ENCODE data around the gene ACSF3. TPM values are rescaled to one million over a fixed set of nuclear protein-coding genes. Genes with fewer than 3 reads are reported as not detected.

Gene ACSF3
- total and polyA plus RNA-seq, 2 donors (not counting 1 experiment from before 2014, with no cell fraction given), result 9.2 to 23.1 TPM

DNA sequence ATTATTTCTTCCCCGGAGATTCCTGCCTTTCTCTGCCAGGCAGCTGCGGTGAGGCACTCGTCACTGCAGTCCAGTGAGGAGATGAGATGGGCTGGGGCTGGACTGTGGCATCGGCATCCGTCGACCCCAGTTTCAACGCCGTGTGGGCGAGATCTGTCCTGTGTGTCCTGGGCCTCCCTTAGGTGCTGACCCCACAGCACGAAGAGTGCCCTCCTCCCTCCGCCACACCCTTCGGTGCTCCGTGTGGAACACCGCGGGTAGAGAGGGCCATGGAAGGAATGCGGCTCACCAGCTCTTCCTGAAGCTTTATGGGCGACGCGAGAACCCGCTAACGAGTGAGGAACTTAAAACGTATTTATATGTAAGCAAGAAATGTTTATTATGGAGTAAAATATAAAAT lies 17.6 kb downstream of the ACSF3 start:
- H3K36me3 ChIP-seq (ENCODE audit: control insufficient read depth, insufficient read depth, low read length), result peaks cover 18% of the 10 kb centered on the region
- DNase-seq (ENCODE audit: low read depth in 2 of 2), result no peak
- H3K4me2 ChIP-seq (ENCODE audit: extremely low read depth, insufficient read depth, low read length), result no peak overlapping the region
- TF ChIP-seq EZH2 (IDR thresholded peaks at IDR 0.05; ENCODE audit: low read length, missing control alignments), result no peak
- TF ChIP-seq, protein P1, sequence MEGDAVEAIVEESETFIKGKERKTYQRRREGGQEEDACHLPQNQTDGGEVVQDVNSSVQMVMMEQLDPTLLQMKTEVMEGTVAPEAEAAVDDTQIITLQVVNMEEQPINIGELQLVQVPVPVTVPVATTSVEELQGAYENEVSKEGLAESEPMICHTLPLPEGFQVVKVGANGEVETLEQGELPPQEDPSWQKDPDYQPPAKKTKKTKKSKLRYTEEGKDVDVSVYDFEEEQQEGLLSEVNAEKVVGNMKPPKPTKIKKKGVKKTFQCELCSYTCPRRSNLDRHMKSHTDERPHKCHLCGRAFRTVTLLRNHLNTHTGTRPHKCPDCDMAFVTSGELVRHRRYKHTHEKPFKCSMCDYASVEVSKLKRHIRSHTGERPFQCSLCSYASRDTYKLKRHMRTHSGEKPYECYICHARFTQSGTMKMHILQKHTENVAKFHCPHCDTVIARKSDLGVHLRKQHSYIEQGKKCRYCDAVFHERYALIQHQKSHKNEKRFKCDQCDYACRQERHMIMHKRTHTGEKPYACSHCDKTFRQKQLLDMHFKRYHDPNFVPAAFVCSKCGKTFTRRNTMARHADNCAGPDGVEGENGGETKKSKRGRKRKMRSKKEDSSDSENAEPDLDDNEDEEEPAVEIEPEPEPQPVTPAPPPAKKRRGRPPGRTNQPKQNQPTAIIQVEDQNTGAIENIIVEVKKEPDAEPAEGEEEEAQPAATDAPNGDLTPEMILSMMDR (conservative IDR thresholded peaks at IDR 0.05 in 1 of 2, IDR thresholded peaks at IDR 0.05 in 1 of 2; ENCODE audit: low read depth in 1 of 2, low read length in 2 of 2), result no peak
- no peaks in the 10 kb centered on the region for H4K20me1 ChIP-seq (ENCODE audit: control insufficient read depth, extremely low read depth, insufficient read depth, low read length)
- H3K9ac ChIP-seq (ENCODE audit: insufficient read depth, low read length), result no peak overlapping the region
- no peaks in the 10 kb centered on the region for H3K9me3 ChIP-seq (ENCODE audit: control insufficient read depth, insufficient read depth, low read depth, low read length)
- H3K27ac ChIP-seq (ENCODE audit: insufficient read depth, low read length), result no peak overlapping the region
- H3K79me2 ChIP-seq (ENCODE audit: control insufficient read depth, insufficient read depth, low read length), result no peaks in the 10 kb centered on the region
- H3K4me1 ChIP-seq (ENCODE audit: control insufficient read depth, extremely low read depth, insufficient read depth, low read length), result no peaks in the 10 kb centered on the region
- no peaks in the 10 kb centered on the region for H3K27me3 ChIP-seq (ENCODE audit: control insufficient read depth, insufficient read depth, low read length)
- no peak overlapping the region for H2AFZ ChIP-seq (ENCODE audit: low read length)
- no peak overlapping the region for H3K4me3 ChIP-seq (replicated peaks in 1 of 4; ENCODE audit: control extremely low read depth in 1 of 4, insufficient read depth in 1 of 4, low read depth in 3 of 4, low read length in 4 of 4)

DNA sequence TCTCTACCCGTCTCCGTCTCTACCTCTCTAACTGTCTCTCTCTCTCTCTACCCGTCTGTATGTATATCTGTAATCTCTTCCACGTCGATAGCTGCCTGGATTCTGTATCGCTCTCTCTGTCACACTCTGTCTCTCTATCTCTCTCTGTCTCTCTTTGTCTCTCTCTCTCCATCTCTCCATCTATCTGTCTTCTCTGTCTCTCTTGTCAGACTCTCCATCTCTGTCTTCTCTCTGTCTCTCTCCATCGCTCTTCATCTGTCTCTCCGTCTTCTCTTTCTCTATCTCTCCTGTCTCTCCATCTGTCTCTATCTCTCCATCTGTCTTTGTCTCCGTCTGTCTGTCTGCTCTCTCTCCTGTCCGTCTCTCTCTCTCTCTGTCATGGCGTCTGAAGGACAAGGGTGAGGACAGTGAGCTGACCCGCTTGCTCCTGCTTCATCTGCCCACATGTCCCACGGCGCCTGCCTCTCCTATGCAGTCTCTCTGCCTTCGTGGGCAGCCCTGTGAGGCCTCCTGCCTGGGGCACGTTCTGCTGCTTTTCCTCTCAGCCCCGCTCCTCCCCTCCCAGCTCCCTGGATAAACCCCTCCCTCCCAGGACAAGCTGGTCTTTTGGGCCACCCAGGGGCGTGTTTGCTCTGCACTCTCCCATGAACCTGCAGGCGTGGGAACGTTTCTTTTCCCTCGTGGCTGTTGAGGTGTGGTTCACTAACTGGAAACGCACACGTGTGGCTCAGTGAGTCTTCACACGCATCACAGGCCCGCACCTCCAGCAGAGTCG lies 18.9 kb downstream of the ACSF3 start:
- Histone ChIP-seq H3K27ac (ENCODE audit: insufficient read depth, low read length) (no peak overlapping the region), H4K20me1 (ENCODE audit: control insufficient read depth, extremely low read depth, insufficient read depth, low read length) (no peaks in the 10 kb centered on the region), H3K27me3 (ENCODE audit: control insufficient read depth, insufficient read depth, low read length) (no peaks in the 10 kb centered on the region), H3K9me3 (ENCODE audit: control insufficient read depth, insufficient read depth, low read depth, low read length) (no peaks in the 10 kb centered on the region), H3K9ac (ENCODE audit: insufficient read depth, low read length) (no peak overlapping the region), H3K79me2 (ENCODE audit: control insufficient read depth, insufficient read depth, low read length) (no peaks in the 10 kb centered on the region), H2AFZ (ENCODE audit: low read length) (no peak overlapping the region), H3K4me3 (replicated peaks in 1 of 4; ENCODE audit: control extremely low read depth in 1 of 4, insufficient read depth in 1 of 4, low read depth in 3 of 4, low read length in 4 of 4) (no peak overlapping the region), H3K4me2 (ENCODE audit: extremely low read depth, insufficient read depth, low read length) (no peak overlapping the region), H3K36me3 (ENCODE audit: control insufficient read depth, insufficient read depth, low read length) (peaks cover 20% of the 10 kb centered on the region), H3K4me1 (ENCODE audit: control insufficient read depth, extremely low read depth, insufficient read depth, low read length) (no peaks in the 10 kb centered on the region)
- no peak for DNase-seq (ENCODE audit: low read depth in 2 of 2)
- TF ChIP-seq, protein P1 (conservative IDR thresholded peaks at IDR 0.05 in 1 of 2, IDR thresholded peaks at IDR 0.05 in 1 of 2; ENCODE audit: low read depth in 1 of 2, low read length in 2 of 2), result no peak
- TF ChIP-seq EZH2 (IDR thresholded peaks at IDR 0.05; ENCODE audit: low read length, missing control alignments), result no peak

DNA sequence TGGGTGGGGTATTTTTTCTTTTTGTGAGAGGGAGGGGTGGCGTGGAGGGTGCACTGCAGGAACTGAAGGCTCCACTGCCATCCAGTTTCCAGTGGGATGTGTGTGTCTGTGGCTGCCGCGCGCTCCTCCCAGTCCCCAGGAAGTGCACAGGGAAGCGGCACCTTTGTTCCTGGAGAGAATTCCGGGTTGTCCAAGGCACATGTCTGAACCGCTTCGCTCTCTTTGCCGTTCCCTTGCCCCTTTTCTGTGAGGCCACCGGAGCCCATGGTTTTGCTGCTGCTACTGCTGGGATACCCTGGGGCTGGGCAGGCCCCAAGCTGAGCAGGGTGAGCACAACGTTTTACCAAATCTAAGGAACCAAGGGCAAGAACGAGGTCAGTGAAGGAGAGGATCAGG lies 19.5 kb downstream of the ACSF3 start:
- H3K4me3 ChIP-seq (replicated peaks in 1 of 4; ENCODE audit: control extremely low read depth in 1 of 4, insufficient read depth in 1 of 4, low read depth in 3 of 4, low read length in 4 of 4), result no peak overlapping the region
- no peaks in the 10 kb centered on the region for H3K27me3 ChIP-seq (ENCODE audit: control insufficient read depth, insufficient read depth, low read length)
- no peaks in the 10 kb centered on the region for H3K4me1 ChIP-seq (ENCODE audit: control insufficient read depth, extremely low read depth, insufficient read depth, low read length)
- DNase-seq (ENCODE audit: low read depth in 2 of 2), result no peak
- no peak overlapping the region for H2AFZ ChIP-seq (ENCODE audit: low read length)
- H3K79me2 ChIP-seq (ENCODE audit: control insufficient read depth, insufficient read depth, low read length), result no peaks in the 10 kb centered on the region
- TF ChIP-seq, protein P1 (conservative IDR thresholded peaks at IDR 0.05 in 1 of 2, IDR thresholded peaks at IDR 0.05 in 1 of 2; ENCODE audit: low read depth in 1 of 2, low read length in 2 of 2), result no peak
- TF ChIP-seq EZH2 (IDR thresholded peaks at IDR 0.05; ENCODE audit: low read length, missing control alignments), result no peak
- no peak overlapping the region for H3K9ac ChIP-seq (ENCODE audit: insufficient read depth, low read length)
- no peaks in the 10 kb centered on the region for H4K20me1 ChIP-seq (ENCODE audit: control insufficient read depth, extremely low read depth, insufficient read depth, low read length)
- peaks cover 20% of the 10 kb centered on the region for H3K36me3 ChIP-seq (ENCODE audit: control insufficient read depth, insufficient read depth, low read length)
- H3K27ac ChIP-seq (ENCODE audit: insufficient read depth, low read length), result no peak overlapping the region
- H3K4me2 ChIP-seq (ENCODE audit: extremely low read depth, insufficient read depth, low read length), result no peak overlapping the region
- H3K9me3 ChIP-seq (ENCODE audit: control insufficient read depth, insufficient read depth, low read depth, low read length), result no peaks in the 10 kb centered on the region

Data from fibroblast of lung (primary cell).